ENCODE results near the gene KCNA2.

GRCh38 chr1:110602466-110602865 lies 3.7 kb downstream of the KCNA2 start:
- no peak for TF ChIP-seq POLR2AphosphoS5 (IDR thresholded peaks at IDR 0.05; ENCODE audit: borderline replicate concordance, low read depth, low read length)
- no peak for TF ChIP-seq EZH2 (IDR thresholded peaks at IDR 0.05)
